ENCODE results near the gene RALY.

RALY gene

DNA sequence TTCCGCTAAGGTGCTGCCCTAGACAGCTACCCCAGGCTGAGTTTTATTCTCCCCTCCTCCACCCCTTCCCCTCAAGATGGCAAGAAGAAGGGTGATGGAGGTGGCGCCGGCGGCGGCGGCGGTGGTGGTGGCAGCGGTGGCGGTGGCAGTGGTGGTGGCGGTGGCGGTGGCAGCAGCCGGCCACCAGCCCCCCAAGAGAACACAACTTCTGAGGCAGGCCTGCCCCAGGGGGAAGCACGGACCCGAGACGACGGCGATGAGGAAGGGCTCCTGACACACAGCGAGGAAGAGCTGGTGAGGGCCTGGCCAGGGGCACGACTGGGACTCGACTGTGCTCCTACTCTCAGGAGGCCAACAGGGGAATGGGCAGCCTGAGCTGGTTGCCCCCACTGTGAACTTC, 83.2 kb downstream of the RALY start:
- no peak for DNase-seq (ENCODE audit: low spot score)

DNA sequence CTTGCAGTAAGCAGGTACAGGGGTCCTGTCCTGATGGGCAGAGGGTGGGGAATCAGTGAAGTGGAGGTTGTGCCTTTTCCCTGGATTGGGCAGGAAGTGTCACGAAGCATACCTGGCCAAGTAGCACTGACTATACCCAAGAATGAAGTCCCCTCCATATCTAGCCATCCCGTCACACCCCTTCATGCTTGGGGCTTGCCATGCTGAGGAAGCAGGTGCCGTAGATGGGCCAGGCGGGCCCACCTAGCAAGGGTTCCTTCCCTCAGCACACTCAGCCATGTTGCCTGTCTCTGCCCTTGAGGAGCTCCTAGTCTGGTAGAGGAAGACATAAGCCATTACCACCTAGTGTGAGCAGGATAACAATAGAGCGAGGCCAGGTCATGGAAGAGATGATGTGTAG, 84.8 kb downstream of the RALY start:
- DNase-seq (ENCODE audit: low spot score): no peak

DNA sequence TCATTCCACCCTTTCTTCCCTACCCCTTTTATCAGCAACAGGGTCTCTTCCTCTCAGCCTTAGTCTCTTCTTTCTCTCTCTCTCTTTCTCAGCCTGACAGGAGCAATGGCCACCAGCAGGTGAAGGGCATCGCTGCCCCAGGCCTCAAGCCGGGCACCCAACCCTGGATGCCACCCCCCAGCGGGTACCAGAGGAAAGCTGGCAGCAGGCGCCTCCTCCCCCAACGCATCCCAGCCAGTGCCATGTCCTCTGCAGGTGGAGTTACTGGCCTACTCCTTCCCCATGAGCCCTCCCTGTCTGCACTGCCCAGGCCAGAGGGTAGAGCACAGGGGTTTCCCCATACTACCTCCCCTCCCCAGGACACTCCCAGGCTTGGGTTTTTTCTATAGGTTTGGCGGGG, 86.1 kb downstream of the RALY start:
- no peak for DNase-seq (ENCODE audit: low spot score)

DNA sequence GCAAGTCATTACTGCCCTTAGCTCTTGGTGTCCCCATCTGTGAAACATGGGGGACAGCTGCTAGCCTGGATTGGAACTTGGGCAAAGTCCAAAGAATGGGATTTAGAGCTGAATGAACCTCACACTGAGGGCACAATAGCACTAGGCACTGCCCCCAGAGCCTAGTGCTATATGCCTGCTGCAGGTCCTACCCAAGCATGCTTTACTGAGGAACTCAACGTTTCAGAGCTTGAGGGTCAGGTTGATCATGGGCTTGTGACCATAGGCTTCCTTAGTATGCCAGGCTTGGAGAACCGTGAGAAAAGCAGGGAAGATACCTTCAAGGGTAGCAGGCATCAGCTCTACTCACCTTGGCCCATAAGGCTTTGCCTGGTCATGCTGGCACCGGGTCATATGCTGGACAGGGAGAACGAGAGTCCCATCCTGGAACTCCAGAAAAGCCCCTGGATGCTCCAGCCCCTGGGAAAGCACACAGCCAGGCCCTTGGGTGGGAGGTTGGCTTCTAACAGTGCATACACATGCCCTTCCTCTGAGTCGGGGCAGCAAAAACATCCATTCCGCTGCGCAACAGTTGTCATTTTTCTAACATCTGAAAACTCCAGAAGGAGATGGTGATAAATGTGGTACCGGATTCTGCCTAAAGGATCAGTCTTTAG, 88.6 kb downstream of the RALY start:
- DNase-seq (ENCODE audit: low spot score): no peak

DNA sequence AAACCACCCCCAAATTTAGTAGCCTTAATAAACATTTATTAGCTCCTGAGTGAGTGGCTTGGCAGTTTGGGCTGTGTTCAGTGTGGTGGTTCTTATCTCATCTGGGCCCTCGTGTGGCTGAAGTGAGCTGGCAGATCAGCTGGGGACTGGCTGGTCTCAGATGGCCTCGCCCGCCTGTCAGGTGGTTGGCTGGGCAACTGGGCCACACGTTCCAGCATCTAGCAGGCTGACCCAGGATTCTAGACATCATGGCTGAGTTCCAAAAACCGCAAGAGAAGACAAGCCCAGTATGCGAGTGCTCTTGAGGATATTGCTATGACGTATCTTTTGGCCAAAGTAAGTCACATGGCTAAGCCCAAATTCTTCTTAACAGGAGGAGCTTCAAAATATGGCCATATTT, 89.4 kb downstream of the RALY start:
- DNase-seq (ENCODE audit: low spot score): peak; percentile 97

DNA sequence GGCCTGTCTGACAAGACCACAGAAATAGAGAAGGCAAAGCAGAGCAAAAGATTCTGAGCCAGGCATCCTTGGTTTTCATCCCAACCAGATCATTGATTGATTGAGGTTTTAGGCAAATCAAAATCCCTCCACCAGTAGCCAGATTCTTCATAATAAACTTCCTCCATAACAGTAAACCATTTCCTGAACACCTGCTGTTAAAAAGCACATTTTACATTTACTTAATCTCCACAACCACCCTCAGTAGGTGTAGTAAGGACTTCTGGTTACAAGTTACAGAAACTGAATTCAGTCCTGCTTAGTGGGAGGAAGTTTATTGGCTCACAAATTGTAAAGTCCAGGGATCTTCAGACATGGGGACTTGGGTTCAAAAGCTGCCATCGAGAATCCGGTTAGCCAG, 90.1 kb downstream of the RALY start:
- no peak for DNase-seq (ENCODE audit: low spot score)

DNA sequence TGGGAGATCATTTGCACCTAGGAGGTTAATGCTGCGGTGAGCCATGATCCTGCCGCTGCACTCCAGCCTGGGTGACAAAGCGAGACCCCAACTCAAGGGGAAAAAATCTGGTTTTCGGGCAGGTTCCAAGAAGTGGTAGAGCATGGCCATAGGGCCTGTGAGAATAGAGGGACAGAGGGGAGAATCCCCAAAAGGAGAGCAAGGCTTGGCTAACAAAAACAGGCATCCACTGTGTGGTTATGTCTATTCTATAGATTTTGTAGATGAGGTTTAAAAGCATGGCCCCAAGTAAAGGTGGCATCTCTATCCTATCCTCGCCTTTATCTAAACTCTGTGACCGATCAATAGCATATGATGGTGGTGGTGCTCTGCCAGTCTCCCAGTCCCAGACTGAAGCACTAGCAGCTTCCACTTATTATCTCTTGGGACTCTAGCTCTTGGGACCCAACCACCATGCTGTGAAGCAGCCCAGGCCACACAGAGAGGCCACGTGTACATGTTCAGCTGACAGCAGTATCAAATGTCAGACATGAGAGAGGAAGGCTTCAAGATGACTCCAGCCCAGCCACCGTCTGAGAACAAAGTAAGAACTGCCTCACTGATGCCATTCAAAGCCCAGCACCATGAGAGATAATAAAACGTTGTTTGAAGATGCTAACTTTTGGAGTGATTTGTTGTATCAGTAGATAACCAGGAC, 90.7 kb downstream of the RALY start:
- no peak for DNase-seq (ENCODE audit: low spot score)

DNA sequence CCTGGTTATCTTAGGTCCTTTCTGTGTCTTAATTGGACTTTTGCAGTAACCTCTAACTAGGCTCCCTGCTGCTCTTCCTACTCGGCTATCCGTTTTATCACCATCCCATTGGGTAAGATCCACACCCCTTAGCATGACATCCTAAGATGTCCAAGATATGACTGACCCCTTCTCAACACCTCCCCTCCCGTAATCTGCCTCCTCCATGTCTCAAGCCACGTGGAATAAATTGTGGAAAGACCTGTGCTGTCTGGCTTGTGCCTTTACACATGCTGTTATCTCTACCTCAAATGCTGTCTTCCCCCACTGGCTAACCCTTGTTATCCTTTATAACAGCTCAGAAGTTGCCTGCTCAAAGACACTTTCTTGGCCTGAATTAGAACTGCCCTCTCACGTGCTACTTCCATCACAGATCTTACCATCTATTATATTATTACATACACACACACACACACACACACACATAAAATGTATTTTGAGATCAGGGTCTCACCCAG, 91.9 kb downstream of the RALY start:
- DNase-seq (ENCODE audit: low spot score): peak; percentile 79

DNA sequence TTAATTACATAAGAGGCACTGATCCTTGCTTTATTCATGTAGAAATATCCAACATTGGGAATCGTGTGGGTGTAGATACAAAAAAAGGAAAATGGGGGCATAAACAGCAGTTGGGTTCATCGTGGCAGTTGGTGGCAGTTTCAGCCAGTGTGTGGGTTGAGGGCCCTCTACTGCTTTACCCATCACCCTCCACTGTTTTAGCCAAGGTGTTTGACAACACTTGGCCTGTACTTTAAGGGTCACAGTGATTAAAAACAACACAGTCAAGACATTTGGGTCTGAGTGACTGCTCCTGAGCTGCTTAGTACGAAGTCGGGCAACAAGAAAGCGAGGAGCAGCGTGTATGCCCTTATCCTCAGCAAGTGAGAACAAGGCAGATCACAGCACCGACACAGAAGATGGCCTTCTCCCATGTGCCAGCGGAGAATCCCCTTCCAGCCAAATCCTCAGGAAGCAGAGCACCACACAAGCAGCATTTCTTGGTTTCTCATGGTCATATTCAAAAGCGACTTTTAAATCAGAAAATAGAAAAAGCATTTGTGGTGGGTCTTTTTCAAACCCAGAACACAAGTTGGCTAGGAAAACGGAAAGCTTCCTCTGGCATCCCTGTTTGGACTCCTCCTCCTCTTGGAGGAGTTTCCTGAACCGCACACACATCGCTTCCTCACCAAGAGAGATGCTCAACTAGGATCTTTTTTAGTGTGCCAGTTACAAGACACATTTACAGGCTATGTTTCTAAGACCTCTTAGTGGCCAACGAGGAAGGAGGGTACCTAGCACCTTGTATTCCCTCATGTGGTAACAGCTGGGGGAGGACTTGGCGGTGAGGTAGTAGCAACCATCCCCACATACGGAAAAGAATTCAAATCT, 94.8 kb downstream of the RALY start:
- DNase-seq (ENCODE audit: low spot score): no peak

DNA sequence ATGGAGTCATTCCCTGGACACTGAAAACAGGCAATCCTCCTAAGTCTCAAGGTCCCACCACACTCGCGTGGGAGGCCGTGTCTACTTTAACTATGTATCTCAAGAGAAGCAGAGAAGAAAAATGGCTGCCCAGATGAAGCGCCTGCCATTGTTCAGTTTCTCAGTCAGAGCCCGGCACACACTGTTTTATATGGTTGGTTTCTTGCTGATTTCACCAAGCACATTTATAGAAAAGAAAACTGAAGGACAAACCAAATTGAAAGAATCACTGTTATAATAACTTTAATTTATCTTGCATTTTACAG, 95.4 kb downstream of the RALY start:
- no peak for DNase-seq (ENCODE audit: low spot score)

DNA sequence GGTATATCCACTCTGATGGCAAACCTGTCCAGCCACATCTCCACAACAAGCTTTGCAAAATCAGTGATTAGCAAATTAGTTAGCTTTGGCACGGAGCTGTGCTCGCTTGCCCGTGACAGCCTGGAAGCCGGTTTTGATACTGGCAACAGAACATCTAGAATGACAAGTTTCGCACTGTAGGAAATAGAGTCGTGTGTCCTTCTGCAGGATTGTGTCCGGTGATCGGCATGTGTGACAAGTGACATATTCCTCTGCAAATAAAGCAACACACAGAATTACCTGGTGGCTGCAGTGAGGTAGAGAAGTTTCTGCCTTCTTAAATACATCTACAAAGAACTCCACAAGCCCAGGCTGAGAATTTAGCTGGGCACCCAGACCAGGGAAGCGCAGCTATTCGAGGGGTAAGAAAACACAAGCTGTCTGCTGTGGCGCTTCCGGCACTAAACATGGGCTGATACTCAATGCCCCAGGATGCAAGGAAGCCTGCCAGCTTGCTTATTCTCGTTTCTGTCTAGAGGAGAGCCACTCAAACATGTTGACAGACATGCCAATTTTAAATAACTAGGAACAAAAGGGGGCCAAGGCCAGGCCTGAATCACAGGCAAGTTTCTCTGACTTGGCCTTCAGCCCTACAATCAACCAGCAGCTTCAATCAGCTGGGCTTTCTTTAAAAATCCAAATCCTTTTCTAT, 96.1 kb downstream of the RALY start:
- no peak for DNase-seq (ENCODE audit: low spot score)

DNA sequence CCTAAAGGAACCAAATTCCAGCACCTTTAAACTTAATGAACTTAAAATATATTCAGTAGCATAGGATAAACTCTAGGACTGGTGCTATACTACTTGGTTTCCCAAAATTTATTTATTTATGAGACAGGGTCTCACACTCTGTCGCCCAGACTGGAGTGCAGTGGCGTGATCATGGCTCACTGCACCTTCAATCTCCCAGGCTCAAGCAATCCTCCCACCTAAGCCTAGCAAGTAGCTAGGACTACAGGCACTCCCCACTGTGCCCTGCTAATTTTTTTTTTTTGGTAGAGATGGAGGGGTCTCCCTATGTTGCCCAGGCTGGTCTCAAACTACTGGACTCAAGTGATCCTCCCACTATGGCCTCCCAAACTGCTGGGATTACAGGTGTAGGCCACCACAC, 96.9 kb downstream of the RALY start:
- no peak for DNase-seq (ENCODE audit: low spot score)

DNA sequence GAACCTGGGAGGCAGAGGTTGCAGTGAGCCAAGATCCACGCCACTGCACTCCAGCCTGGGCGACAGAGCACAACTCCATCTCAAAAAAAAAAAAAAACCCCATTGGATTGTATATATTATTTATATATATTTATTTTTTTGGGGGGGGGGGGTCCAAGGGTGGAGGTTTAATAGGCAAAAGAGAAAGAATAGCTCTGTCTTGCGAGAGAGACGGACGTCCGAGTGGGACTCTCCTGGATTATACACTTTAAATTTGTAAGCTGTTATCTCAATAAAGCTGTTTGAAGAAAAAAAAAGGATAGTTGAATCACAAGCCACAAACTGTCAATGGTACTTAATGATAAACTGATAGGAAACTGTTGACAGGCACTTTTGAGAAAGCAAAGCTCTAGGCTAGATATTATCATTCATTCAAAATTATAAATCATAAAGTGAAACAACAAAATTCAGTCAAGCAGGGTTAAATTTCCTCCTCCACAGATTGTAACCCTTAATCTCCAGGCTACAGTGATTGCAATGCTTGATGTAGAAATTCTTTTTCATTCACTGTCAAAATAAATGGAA, 98.0 kb downstream of the RALY start:
- DNase-seq (ENCODE audit: low spot score): no peak

DNA sequence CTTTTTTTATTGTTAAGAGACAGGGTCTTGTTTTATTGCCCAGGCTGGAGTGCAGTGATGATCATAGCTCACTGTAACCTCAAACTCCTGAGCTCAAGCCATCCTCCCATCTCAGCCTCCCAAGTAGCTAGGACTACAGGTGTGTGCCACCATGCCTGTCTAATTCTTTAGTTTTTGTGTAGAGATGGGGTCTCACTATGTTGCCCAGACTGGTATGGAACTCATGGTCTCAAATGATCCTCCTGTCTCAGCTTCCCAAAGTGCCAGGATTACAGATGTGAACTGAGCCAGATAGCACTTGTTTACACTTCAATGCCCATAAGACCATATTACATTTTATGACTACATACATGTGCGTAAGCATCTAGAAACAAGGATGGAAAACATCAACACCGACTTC, 100.2 kb downstream of the RALY start:
- DNase-seq (ENCODE audit: low spot score): no peak

DNA sequence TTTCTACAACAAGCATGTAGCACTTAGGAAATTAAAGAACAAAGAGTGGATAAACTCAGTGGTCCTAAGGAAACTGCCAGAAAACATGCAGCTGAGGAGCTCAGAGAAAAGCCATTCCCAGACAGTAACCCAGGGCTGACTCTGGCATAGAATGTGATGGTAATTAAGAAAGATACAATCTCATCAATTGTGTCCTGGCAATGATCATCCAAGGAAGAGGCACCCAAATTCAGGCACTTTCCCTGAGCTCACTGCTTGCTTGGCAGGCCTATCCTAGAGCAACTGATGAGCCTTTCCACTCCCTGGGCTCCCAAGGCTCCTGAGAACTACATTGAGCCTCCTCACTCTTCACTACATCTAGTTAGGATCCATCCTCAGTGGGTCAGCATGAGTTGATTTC, 102.1 kb downstream of the RALY start:
- DNase-seq (ENCODE audit: low spot score): no peak

DNA sequence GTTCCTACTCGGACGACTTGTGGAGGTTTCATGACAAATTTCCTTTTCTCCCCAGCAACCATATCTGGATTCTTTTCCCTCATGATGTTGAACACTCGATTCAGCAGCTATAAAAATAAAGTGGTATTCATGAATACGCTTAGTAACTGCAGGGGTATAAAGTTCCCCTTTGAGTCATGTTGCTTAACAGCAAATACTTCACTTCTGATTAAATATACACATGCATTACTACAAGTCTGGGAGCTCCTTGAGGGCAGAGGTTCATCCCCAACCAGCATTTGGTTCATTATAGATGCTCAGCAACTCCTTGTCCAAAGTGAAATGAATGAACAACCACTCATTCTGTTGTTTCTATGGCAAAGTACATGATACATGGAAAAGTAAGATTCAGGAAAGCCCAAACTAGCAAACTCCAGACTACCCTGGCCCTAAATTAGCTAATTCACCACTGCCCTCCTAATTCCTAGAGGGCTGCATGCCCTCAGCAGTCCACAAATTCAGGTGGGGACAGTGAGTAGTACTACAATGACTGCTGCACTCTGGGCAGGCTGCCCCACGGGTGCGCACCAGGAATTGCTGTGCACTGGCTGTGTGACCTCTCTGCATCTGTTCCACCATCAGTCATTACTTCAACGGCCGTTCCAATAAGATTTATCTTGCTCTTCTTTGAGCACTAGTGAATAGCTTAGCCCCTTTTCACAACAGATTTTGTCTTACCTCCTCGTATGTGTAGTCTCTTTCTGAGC, 103.2 kb downstream of the RALY start:
- no peak for DNase-seq (ENCODE audit: low spot score)

DNA sequence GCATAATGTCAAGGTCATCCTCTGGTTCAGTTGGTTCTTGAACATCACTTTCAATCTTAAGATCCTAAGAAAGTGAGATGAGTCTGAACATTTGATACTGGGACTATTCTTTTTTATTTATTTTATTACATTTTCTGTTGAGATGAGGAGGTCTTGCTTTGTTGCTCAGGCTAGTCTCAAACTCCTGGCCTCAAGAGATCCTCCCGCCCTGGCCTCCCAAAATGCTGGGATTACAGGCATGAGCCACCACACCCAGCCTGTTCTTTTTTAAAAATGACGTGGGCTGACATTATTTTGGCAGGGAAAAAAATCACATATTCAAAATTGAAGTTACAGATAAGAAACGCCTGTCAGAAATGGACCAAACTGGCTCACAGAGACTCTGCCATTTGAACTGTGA, 104.9 kb downstream of the RALY start:
- DNase-seq (ENCODE audit: low spot score): no peak

DNA sequence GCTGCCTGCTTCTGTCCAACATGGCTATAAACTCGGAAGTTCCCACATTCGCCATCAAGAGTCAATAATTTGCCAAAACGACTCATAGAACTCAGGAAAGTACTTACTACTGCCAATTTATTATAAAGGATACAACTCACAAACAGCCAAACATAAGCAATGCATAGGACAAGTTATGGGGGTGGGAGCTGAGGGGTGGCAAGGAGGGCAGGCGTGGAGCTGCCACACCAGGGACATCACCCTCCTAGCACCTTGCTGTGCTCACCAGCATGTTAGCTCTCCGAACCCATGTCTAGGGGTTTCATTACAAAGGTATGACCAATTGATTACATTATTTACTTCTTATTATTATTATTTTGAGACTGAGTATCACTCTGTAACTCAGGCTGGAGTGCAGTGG, 106.0 kb downstream of the RALY start:
- no peak for DNase-seq (ENCODE audit: low spot score)

DNA sequence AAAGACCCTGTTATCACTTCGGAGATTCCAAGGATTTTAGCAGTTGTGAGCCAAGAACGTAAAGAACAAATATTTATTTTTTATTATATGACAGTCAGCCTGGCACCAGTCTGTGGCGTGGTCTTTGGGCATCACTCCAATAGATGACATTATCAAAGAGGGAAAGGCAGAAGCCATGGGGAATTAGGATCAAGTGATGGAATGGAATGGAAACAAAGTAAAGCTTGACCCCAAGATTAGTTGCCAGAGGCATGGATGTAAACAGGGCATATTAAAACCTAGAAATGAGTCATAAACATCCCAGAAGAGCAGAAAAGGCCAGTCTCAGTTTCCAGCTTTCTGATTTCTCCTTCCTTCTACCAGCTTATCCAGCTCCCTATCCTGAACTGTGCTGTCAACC, 106.9 kb downstream of the RALY start:
- DNase-seq (ENCODE audit: low spot score): no peak

DNA sequence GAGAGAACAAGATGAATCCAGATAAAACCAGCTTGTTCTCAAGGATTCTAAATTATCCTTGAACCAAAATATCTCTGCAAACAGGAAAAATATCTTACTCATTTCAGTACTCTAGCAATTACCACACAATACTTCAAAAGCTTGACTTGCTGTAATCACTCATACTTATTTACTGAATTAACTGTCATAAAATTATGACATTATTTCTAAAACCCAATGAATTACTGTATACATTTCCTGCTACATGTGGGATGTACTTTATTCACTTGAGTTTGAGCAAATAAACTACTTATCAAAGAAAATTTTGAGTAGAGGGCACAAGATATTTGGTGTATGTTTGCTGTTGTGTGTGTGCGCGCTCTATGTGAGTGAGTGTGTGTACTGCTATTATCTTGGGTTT, 108.6 kb downstream of the RALY start:
- no peak for DNase-seq (ENCODE audit: low spot score)

DNA sequence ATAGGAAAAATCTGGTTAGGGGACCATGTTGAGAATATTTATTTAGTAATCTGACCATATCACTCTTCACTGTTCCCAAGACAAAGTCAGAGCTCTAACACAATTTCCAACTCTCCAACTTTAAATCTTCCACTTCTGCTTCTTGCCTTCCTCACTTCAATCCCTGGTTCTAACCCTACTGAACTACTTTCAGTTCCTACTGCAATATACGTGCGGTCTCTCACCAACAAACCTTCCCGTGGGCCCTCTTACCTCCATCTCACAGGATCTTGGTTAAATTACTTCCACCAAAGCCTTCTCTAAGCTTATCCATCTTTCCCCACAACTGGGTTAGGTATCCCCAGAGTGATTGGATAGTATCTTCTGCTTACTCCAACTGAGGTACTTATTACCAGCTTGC, 110.3 kb downstream of the RALY start:
- DNase-seq (ENCODE audit: low spot score): no peak

Measured in hematopoietic multipotent progenitor cell treated with erythropoietin and hydrocortisone succinate and interleukin-3 and kit ligand, for 15 days (in vitro differentiated cells).